GM10266 (cell line): ENCODE results near the gene PRR18.
"Not testable (repeated sequence)": the region's sequence is repeated elsewhere in the genome, so short reads cannot be mapped to it uniquely, and the experiment has no call there.

Source experiments
- DNase-seq: peaks from one replicate; pipeline ENCODE4 v3.0.0; 2012; ENCODE audit errors: extremely low spot score
- CTCF ChIP-seq: IDR thresholded peaks from 2 replicates; pipeline ENCODE4 v1.5.1; 2012; ENCODE audit warnings: mild to moderate bottlenecking, low read depth; ENCODE audit not compliant: control insufficient read depth, insufficient read depth; ENCODE audit errors: missing control alignments

PRR18 gene

GRCh38 chr6:166348305-166348949 is 40.2 kb upstream of the PRR18 start:
- no peak for DNase-seq
- TF ChIP-seq CTCF: no peak

GRCh38 chr6:166346965-166347364 is 38.8 kb upstream of the PRR18 start:
- no peak for TF ChIP-seq CTCF
- no peak for DNase-seq

- no peak for DNase-seq
- no peak for TF ChIP-seq CTCF
Measured at GRCh38 chr6:166346449-166346848, 38.3 kb upstream of the PRR18 start.

GRCh38 chr6:166345672-166346071 is 37.5 kb upstream of the PRR18 start:
- not testable (repeated sequence) for DNase-seq

- not testable (repeated sequence) for DNase-seq
Measured at GRCh38 chr6:166344921-166345320, 36.7 kb upstream of the PRR18 start.

- TF ChIP-seq CTCF: no peak
- no peak for DNase-seq
Measured at GRCh38 chr6:166344240-166344639, 36.0 kb upstream of the PRR18 start.

- no peak for TF ChIP-seq CTCF
- peak; percentile 39 for DNase-seq
Measured at GRCh38 chr6:166343150-166343487, 34.9 kb upstream of the PRR18 start.

GRCh38 chr6:166342349-166343149 is 34.4 kb upstream of the PRR18 start, which contains the start of gene SFT2D1:
SFT2D1 (minus strand) TSS chr6:166342545; CDS start chr6:166342481, 64 bp downstream.
- DNase-seq: peak; percentile 91
- TF ChIP-seq CTCF: no peak
